ENCODE measurements around the gene ANKRD34C. TPM values are rescaled to one million over a fixed set of nuclear protein-coding genes. Genes with fewer than 3 reads are reported as not detected.
"Not testable (repeated sequence)": the region's sequence is repeated elsewhere in the genome, so short reads cannot be mapped to it uniquely, and the experiment has no call there.

Gene ANKRD34C
- total and polyA plus RNA-seq, 8 donors, result 0.05 to 0.47 (median 0.12) TPM; not detected in 1

DNA sequence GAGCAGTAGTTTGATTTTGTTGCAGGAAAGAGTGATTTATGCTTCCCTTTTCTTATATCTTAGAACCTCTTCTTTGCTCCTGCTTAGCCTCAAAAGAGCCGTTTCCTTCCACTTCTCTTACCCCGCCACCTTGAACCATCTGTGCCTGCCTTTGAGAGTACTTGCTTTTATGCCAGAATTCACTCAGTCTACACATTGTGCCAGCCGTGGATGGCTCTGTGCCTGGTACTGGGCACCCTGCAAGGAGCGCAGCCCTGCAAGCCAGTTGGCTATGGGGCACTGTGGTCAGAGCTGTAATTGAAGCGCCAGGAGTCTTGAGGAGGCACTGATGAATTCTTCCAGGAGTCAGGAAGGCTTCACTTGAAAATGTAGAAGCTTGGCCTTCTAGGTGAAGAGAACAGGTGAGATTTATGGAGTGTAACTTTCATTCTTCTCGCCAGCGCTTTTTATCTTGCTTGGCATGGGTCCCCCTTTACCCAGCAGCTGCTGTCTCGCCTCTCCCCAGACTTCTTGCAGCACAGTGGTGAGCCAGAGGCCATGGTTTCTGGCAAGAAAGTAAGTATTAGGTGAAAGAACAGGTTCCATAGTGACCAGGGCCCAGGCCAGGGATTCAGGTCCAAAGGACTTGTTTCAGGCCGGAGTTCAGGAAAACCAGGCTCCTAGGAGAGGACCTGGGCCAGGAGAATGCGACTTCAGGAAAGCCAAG, 33.3 kb downstream of the ANKRD34C start:
- Histone ChIP-seq H3K9me3 (no peaks in the 10 kb centered on the region), H3K4me1 (peaks cover 10 to 31% (median 21%) of the 10 kb centered on the region in 3 donors), H3K4me3 (no peak overlapping the region), H3K27me3 (no peaks in the 10 kb centered on the region), H3K27ac (no peak overlapping the region), H3K36me3 (peaks cover 0 to 28% (median 15%) of the 10 kb centered on the region in 3 donors)
- DNase-seq (peak in 3 of 6 donors; percentile 27 to 68 (median 55)), ATAC-seq (peak in 3 of 4 donors; percentile 9 to 31 (median 23)), FAIRE-seq (no peak)
- TF ChIP-seq, protein P1, sequence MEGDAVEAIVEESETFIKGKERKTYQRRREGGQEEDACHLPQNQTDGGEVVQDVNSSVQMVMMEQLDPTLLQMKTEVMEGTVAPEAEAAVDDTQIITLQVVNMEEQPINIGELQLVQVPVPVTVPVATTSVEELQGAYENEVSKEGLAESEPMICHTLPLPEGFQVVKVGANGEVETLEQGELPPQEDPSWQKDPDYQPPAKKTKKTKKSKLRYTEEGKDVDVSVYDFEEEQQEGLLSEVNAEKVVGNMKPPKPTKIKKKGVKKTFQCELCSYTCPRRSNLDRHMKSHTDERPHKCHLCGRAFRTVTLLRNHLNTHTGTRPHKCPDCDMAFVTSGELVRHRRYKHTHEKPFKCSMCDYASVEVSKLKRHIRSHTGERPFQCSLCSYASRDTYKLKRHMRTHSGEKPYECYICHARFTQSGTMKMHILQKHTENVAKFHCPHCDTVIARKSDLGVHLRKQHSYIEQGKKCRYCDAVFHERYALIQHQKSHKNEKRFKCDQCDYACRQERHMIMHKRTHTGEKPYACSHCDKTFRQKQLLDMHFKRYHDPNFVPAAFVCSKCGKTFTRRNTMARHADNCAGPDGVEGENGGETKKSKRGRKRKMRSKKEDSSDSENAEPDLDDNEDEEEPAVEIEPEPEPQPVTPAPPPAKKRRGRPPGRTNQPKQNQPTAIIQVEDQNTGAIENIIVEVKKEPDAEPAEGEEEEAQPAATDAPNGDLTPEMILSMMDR (IDR thresholded peaks at IDR 0.05), result no peak
- WGBS, 2 donors, result 45 to 46% methylated on average over 10 of the region's 10 CpGs
- intact Hi-C loops (cut with DNase I), result no loop called here

DNA sequence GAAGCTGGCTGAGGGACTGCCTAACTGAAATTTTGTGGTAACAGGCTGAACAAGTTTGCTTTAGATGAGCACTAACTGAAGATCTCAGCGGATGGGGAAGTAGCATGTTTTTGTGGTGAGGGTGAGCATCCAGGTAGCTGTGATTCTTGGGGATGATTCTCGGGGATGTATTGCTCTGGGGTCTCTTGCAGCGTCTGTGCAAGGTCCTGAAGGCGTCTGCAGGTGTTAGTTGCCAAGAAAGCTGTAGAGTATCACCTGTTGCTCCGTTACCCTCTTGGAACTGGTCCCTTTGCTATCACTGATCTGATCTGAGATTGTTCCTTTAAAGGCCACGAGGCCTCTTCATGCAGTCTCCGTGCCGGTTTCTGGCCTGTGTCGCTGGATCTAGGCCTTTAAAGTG, 34.3 kb downstream of the ANKRD34C start:
- 76 to 79% methylated on average over 9 of the region's 9 CpGs for WGBS, 2 donors
- TF ChIP-seq, protein P1 (IDR thresholded peaks at IDR 0.05), result no peak
- no peak overlapping the region for H3K4me3 ChIP-seq
- peaks cover 10 to 31% (median 21%) of the 10 kb centered on the region in 3 donors for H3K4me1 ChIP-seq
- H3K27ac ChIP-seq, result no peak overlapping the region
- peaks cover 0 to 32% (median 15%) of the 10 kb centered on the region in 3 donors for H3K36me3 ChIP-seq
- intact Hi-C loops (cut with DNase I), result no loop called here
- ATAC-seq (no peak), FAIRE-seq (no peak), DNase-seq (no peak)
- no peaks in the 10 kb centered on the region for H3K27me3 ChIP-seq
- no peaks in the 10 kb centered on the region for H3K9me3 ChIP-seq

DNA sequence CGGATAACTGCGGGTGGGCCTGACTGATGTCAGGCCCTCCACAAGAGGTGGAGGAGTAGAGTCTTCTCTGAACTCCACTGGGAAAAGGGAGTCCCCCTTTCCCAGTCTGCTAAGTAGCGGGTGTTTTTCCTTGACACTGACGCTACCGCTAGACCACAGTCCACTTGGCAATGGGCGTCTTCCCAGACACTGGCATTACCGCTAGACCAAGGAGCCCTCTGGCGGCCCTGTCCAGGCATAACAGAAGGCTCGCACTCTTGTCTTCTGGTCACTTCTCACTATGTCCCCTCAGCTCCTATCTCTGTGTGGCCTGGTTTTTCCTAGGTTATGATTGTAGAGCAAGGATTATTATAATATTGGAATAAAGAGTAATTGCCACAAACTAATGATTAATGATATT, 37.5 kb downstream of the ANKRD34C start:
- Histone ChIP-seq H3K4me1 (peaks cover 7 to 11% (median 10%) of the 10 kb centered on the region in 3 donors), H3K36me3 (peaks cover 0 to 28% (median 16%) of the 10 kb centered on the region in 3 donors)
- H3K9me3 ChIP-seq; ATAC-seq; FAIRE-seq; DNase-seq; H3K27ac ChIP-seq; H3K4me3 ChIP-seq; intact Hi-C loops (cut with DNase I); H3K27me3 ChIP-seq: not testable (repeated sequence)
- WGBS, 2 donors, result 95 to 97% methylated on average over 9 of the region's 9 CpGs

DNA sequence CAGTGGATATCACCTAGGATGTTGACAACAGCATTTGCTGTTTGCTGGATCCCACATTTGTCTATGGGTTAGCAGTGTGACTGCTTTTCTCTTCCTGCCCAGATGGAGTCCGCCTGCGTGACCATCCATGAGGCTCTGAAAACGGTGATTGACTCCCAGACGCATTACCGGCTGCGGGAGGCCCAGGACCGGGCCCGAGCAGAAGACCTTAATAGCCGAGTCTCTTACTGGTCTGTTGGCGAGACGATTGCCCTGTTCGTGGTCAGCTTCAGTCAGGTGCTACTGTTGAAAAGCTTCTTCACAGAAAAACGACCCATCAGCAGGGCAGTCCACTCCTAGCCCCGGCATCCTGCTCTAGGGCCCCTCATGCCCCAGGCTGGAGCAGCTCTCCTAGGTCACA, 39.4 kb downstream of the ANKRD34C start:
- no peak overlapping the region for H3K27ac ChIP-seq
- WGBS, 2 donors, result 90% methylated on average over 14 of the region's 14 CpGs
- DNase-seq (no peak), ATAC-seq (no peak), FAIRE-seq (no peak)
- H3K4me3 ChIP-seq, result no peak overlapping the region
- H3K4me1 ChIP-seq, result no peaks in the 10 kb centered on the region
- TF ChIP-seq, protein P1 (IDR thresholded peaks at IDR 0.05), result no peak
- intact Hi-C loops (cut with DNase I), result no loop called here
- H3K9me3 ChIP-seq, result no peaks in the 10 kb centered on the region
- H3K27me3 ChIP-seq, result no peaks in the 10 kb centered on the region
- peaks cover 0 to 22% (median 12%) of the 10 kb centered on the region in 3 donors for H3K36me3 ChIP-seq

DNA sequence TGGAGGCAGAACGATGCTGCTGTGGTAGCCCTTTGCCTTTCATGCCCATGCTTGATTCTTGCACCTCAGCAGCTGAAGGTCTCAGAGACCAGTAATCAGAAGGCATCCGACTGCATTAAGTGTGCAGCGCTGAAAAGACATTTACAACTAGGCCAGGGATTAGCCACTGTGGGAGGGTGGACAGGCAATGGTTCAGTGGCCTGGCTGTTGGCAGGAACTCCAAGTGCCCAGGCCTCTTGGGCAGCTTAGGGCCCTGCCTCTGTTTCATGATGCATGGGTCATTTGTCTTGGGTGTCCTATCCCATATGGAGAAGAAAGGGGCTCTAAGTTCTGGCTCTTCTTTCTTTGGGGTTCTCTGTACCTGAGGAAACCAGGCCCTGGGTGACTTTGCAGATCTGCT, 39.8 kb downstream of the ANKRD34C start:
- TF ChIP-seq, protein P1 (IDR thresholded peaks at IDR 0.05), result no peak
- Histone ChIP-seq H3K4me1 (no peaks in the 10 kb centered on the region), H3K4me3 (no peak overlapping the region), H3K36me3 (peaks cover 0 to 20% (median 8%) of the 10 kb centered on the region in 3 donors), H3K9me3 (no peaks in the 10 kb centered on the region), H3K27me3 (no peaks in the 10 kb centered on the region), H3K27ac (no peak overlapping the region)
- no peak for ATAC-seq
- no peak for FAIRE-seq
- intact Hi-C loops (cut with DNase I), result no loop called here
- WGBS, 2 donors, result 97 to 100% methylated on average over 3 of the region's 3 CpGs
- DNase-seq, result no peak

All from pancreas (tissue), 10 donors.